HS-27A (cell line): ENCODE measurements around the gene CCDC92B.
"Not testable (repeated sequence)": the region's sequence is repeated elsewhere in the genome, so short reads cannot be mapped to it uniquely, and the experiment has no call there.

Source experiments
- DNase-seq: peaks from one replicate; pipeline ENCODE4 v3.0.0-alpha.2; 2012; ENCODE audit warnings: low read depth, missing footprints

Gene CCDC92B

GRCh38 chr17:2749058-2749783, at the start of gene CCDC92B:
Gene CCDC92B, minus strand, starts transcription at chr17:2749652. Its CDS starts 14,507 bp downstream, at chr17:2735145.
- no peak for DNase-seq

GRCh38 chr17:2798678-2799077, 49.2 kb upstream of the CCDC92B start:
- DNase-seq: no peak

- no peak for DNase-seq
Observed at GRCh38 chr17:2798188-2798587, 48.7 kb upstream of the CCDC92B start.

- no peak for DNase-seq
Observed at GRCh38 chr17:2797637-2798036, 48.2 kb upstream of the CCDC92B start.

- DNase-seq: no peak
Observed at GRCh38 chr17:2797226-2797625, 47.8 kb upstream of the CCDC92B start.

- no peak for DNase-seq
Observed at GRCh38 chr17:2796164-2797125, 47.0 kb upstream of the CCDC92B start, which contains the start of gene RAP1GAP2. Gene RAP1GAP2, plus strand, starts transcription at chr17:2796438. Its CDS starts 90 bp downstream, at chr17:2796528.

- DNase-seq: no peak
Observed at GRCh38 chr17:2795441-2796163, 46.1 kb upstream of the CCDC92B start.

GRCh38 chr17:2794111-2794803, 44.8 kb upstream of the CCDC92B start:
- DNase-seq: no peak

- DNase-seq: no peak
Observed at GRCh38 chr17:2792366-2793169, 43.1 kb upstream of the CCDC92B start.

- no peak for DNase-seq
Observed at GRCh38 chr17:2789700-2790099, 40.2 kb upstream of the CCDC92B start.

GRCh38 chr17:2786176-2786881, 36.9 kb upstream of the CCDC92B start:
- peak; percentile 29 for DNase-seq

- not testable (repeated sequence) for DNase-seq
Observed at GRCh38 chr17:2785376-2785775, 35.9 kb upstream of the CCDC92B start.

- DNase-seq: no peak
Observed at GRCh38 chr17:2784864-2785263, 35.4 kb upstream of the CCDC92B start.

GRCh38 chr17:2783310-2784030, 34.0 kb upstream of the CCDC92B start:
- no peak for DNase-seq

- no peak for DNase-seq
Observed at GRCh38 chr17:2782055-2782454, 32.6 kb upstream of the CCDC92B start.

GRCh38 chr17:2781598-2781997, 32.1 kb upstream of the CCDC92B start:
- not testable (repeated sequence) for DNase-seq

GRCh38 chr17:2780931-2781454, 31.5 kb upstream of the CCDC92B start:
- DNase-seq: no peak

GRCh38 chr17:2780256-2780655, 30.8 kb upstream of the CCDC92B start:
- DNase-seq: no peak

GRCh38 chr17:2779545-2779944, 30.1 kb upstream of the CCDC92B start:
- no peak for DNase-seq
